ENCODE data around the gene OSBPL9.
"Not testable (repeated sequence)": the region's sequence is repeated elsewhere in the genome, so short reads cannot be mapped to it uniquely, and the experiment has no call there.

The OSBPL9 gene

GRCh38 chr1:51690285-51690961 is 73.5 kb downstream of the OSBPL9 start:
- no peak overlapping the region for H3K4me3 ChIP-seq (ENCODE audit: control insufficient read depth, low read depth, low read length)
- TF ChIP-seq CTCF (IDR thresholded peaks at IDR 0.05; ENCODE audit: control insufficient read depth, insufficient read depth, low read depth, low read length, missing control alignments): no peak
- peak; percentile 43 for DNase-seq (ENCODE audit: low read depth)

GRCh38 chr1:51691920-51692319 is 75.0 kb downstream of the OSBPL9 start:
- DNase-seq (ENCODE audit: low read depth): no peak
- H3K4me3 ChIP-seq (ENCODE audit: control insufficient read depth, low read depth, low read length): no peak overlapping the region
- no peak for TF ChIP-seq CTCF (IDR thresholded peaks at IDR 0.05; ENCODE audit: control insufficient read depth, insufficient read depth, low read depth, low read length, missing control alignments)

- H3K4me3 ChIP-seq (ENCODE audit: control insufficient read depth, low read depth, low read length): no peak overlapping the region
- TF ChIP-seq CTCF (IDR thresholded peaks at IDR 0.05; ENCODE audit: control insufficient read depth, insufficient read depth, low read depth, low read length, missing control alignments): no peak
- no peak for DNase-seq (ENCODE audit: low read depth)
These were observed 76.7 kb downstream of the OSBPL9 start for GRCh38 chr1:51693419-51694155.

- peak; percentile 18 for DNase-seq (ENCODE audit: low read depth)
These were observed 80.3 kb downstream of the OSBPL9 start for GRCh38 chr1:51697166-51697565.

GRCh38 chr1:51699391-51699790 is 82.5 kb downstream of the OSBPL9 start:
- no peak for DNase-seq (ENCODE audit: low read depth)
- no peak for TF ChIP-seq CTCF (IDR thresholded peaks at IDR 0.05; ENCODE audit: control insufficient read depth, insufficient read depth, low read depth, low read length, missing control alignments)
- H3K4me3 ChIP-seq (ENCODE audit: control insufficient read depth, low read depth, low read length): no peak overlapping the region

More at GRCh38 chr1:51697166-51697565, 80.3 kb downstream of the OSBPL9 start:
- H3K4me3 ChIP-seq (ENCODE audit: control insufficient read depth, low read depth, low read length): no peak overlapping the region
- TF ChIP-seq CTCF (IDR thresholded peaks at IDR 0.05; ENCODE audit: control insufficient read depth, insufficient read depth, low read depth, low read length, missing control alignments): no peak

- DNase-seq (ENCODE audit: low read depth): not testable (repeated sequence)
These were observed 84.9 kb downstream of the OSBPL9 start for GRCh38 chr1:51701782-51702181.

GRCh38 chr1:51702220-51702619 is 85.3 kb downstream of the OSBPL9 start:
- H3K4me3 ChIP-seq (ENCODE audit: control insufficient read depth, low read depth, low read length); DNase-seq (ENCODE audit: low read depth): not testable (repeated sequence)

More at GRCh38 chr1:51701782-51702181, 84.9 kb downstream of the OSBPL9 start:
- not testable (repeated sequence) for H3K4me3 ChIP-seq (ENCODE audit: control insufficient read depth, low read depth, low read length)
